Endodermal cell (in vitro differentiated cells): ENCODE results near the gene CFAP221. TPM values are rescaled to one million over a fixed set of nuclear protein-coding genes. Genes with fewer than 3 reads are reported as not detected.
A peak's percentile ranks its signal among the peaks of the same experiment; 100 is the strongest.

Source experiments
- DNase-seq: peaks from one replicate; pipeline ENCODE4 v3.0.0-alpha.2; 2017
- H3K27ac ChIP-seq: 2 replicates; pipeline ENCODE4 v1.5.1; 2013; ENCODE audit warnings: mild to moderate bottlenecking, low read depth, low read length, moderate library complexity
- H3K27me3 ChIP-seq: 2 replicates; pipeline ENCODE4 v1.6.1; 2013; ENCODE audit warnings: mild to moderate bottlenecking, low read length, moderate library complexity; ENCODE audit not compliant: insufficient read depth, control insufficient read depth, poor library complexity, severe bottlenecking
- H3K36me3 ChIP-seq: 2 replicates; pipeline ENCODE4 v1.7.0; 2013; ENCODE audit warnings: mild to moderate bottlenecking, low read length, moderate library complexity; ENCODE audit not compliant: control insufficient read depth, insufficient read depth
- H3K4me1 ChIP-seq: one replicate; pipeline ENCODE4 v1.7.0; 2013; ENCODE audit warnings: low read length; ENCODE audit not compliant: control insufficient read depth, insufficient read depth
- H3K4me3 ChIP-seq: 2 replicates; pipeline ENCODE4 v1.5.1; 2013; ENCODE audit warnings: mild to moderate bottlenecking, low read length, moderate library complexity
- H3K9ac ChIP-seq: 2 replicates; pipeline ENCODE4 v1.6.1; 2013; ENCODE audit warnings: mild to moderate bottlenecking, low read length, moderate library complexity; ENCODE audit not compliant: poor library complexity, severe bottlenecking; ENCODE audit errors: extremely low read depth
- H3K9me3 ChIP-seq: 2 replicates; pipeline ENCODE4 v1.6.1; 2013; ENCODE audit warnings: mild to moderate bottlenecking, low read length, moderate library complexity; ENCODE audit not compliant: control insufficient read depth
- H3K27ac Mint-ChIP-seq: 2 replicates; pipeline ENCODE4 v1.8.0; 2020; ENCODE audit warnings: mixed read lengths
- H3K27me3 Mint-ChIP-seq: 2 replicates; pipeline ENCODE4 v1.8.0; 2021; ENCODE audit warnings: mild to moderate bottlenecking, mixed read lengths; ENCODE audit not compliant: insufficient read depth
- H3K36me3 Mint-ChIP-seq: 2 replicates; pipeline ENCODE4 v1.8.0; 2020; ENCODE audit warnings: low read depth, mixed read lengths
- H3K4me1 Mint-ChIP-seq: 2 replicates; pipeline ENCODE4 v1.8.0; 2020; ENCODE audit warnings: mixed read lengths
- H3K4me3 Mint-ChIP-seq: 2 replicates; pipeline ENCODE4 v1.8.0; 2020; ENCODE audit warnings: mild to moderate bottlenecking, moderate library complexity, mixed read lengths
- H3K9me3 Mint-ChIP-seq: 2 replicates; pipeline ENCODE4 v1.8.0; 2020; ENCODE audit warnings: mild to moderate bottlenecking, mixed read lengths
- WGBS, 2 experiments: methylation state at CpG; one replicate each; pipeline versions ENCODE4 v1.1.5 to v1.1.7; 2013; ENCODE audit warnings: missing lambda C conversion rate in 2 of 2, mixed read lengths in 1 of 2; ENCODE audit not compliant: insufficient coverage in 1 of 2, insufficient read length in 1 of 2; 5-methylcytosine and 5-hydroxymethylcytosine counted together
- total RNA-seq, 2 donors: library from RNA; stranded (reverse); fragmentation: NEBNext Ultra II Directional in 1 of 2; extraction: Animal tissue kit (Norgen Biotek cat#: 25700) in 1 of 2; gene quantifications; 2 replicates in 1 of 2; 3 replicates in 1 of 2; pipeline ENCODE4 v1.2.1, GENCODE V29; 2021
- TF ChIP-seq, protein P1 (sequence below): fragments of 200-600 bp; sonication (generic); conservative IDR thresholded peaks from 2 replicates; pipeline ENCODE4 v1.5.0; 2021; ENCODE audit warnings: antibody characterized with exemption, mild to moderate bottlenecking

The CFAP221 gene
- total RNA-seq, 2 donors from 2014 or later: 10.0 to 18.0 TPM

DNA sequence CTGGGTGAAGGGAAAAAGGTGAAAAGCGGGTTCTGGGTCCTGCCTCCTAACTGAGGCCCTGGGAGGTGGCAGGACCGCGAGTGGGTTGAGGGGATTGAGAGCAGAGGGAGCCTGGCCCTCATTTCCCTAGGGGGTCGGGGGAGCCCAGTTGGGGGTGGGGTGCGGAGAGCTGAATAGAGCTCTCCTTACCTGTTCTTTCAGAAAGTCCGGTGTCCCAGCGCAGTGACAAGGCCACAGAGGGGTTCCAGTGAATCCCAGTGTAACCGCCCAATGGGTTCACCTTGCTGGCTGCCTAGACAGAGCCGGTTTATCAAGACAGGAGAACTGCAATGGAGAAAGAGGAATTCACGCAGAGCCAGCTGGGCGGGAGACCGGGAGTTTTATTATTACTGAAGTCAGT lies 157.1 kb downstream of the CFAP221 start:
- Histone ChIP-seq H3K9me3 (peaks cover 10% of the 10 kb centered on the region), H3K4me3 (no peak overlapping the region), H3K9ac (no peak overlapping the region), H3K27ac (no peak overlapping the region), H3K36me3 (no peaks in the 10 kb centered on the region), H3K27me3 (no peaks in the 10 kb centered on the region), H3K4me1 (peaks cover 6% of the 10 kb centered on the region)
- Mint-ChIP-seq H3K9me3 (peaks cover 1% of the 10 kb centered on the region), H3K36me3 (no peaks in the 10 kb centered on the region), H3K4me1 (peaks cover 33% of the 10 kb centered on the region), H3K27ac (peak overlapping the region; percentile 72), H3K27me3 (no peaks in the 10 kb centered on the region), H3K4me3 (peak overlapping the region; percentile 4)
- peak; percentile 72 for DNase-seq
- TF ChIP-seq, protein P1, sequence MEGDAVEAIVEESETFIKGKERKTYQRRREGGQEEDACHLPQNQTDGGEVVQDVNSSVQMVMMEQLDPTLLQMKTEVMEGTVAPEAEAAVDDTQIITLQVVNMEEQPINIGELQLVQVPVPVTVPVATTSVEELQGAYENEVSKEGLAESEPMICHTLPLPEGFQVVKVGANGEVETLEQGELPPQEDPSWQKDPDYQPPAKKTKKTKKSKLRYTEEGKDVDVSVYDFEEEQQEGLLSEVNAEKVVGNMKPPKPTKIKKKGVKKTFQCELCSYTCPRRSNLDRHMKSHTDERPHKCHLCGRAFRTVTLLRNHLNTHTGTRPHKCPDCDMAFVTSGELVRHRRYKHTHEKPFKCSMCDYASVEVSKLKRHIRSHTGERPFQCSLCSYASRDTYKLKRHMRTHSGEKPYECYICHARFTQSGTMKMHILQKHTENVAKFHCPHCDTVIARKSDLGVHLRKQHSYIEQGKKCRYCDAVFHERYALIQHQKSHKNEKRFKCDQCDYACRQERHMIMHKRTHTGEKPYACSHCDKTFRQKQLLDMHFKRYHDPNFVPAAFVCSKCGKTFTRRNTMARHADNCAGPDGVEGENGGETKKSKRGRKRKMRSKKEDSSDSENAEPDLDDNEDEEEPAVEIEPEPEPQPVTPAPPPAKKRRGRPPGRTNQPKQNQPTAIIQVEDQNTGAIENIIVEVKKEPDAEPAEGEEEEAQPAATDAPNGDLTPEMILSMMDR: no peak
- 39 to 45% methylated on average over 3 to 10 of the region's 12 CpGs for WGBS, 2 experiments

DNA sequence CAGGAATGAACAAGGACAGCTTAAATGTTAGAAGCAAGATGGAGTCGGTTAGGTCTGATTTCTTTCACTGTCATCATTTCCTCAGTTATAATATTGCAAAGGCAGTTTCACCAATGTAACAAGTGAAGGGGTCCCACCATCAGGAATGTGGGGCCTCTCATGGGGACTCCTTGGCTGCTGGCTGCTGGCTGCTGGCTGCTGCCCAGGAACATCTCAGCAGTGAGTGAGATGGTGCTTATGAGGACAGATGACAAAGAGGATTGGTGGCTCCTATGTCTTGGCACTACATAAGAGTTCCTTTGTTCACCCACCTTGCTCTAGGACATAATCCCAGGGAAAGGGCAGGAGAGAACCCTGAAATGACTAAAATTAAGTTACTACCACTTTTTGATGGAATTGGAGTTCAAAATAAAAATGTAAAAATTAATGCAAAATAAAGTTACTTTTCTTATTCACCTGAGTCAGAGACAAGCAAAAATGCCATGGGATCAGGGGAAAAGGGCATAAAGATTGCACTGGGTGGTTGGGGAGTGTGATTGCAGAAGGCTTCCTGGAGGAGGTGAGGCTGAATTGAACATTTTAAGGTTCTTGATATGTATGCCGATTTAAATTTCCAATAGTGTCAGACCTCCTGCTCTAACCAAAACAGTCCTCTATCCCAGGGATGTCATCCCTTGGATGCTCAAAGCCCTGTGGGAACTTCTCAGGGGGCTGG lies 158.1 kb downstream of the CFAP221 start:
- WGBS, 2 experiments: 86 to 100% methylated on average over 1 to 2 of the region's 2 CpGs
- no peaks in the 10 kb centered on the region for H3K27me3 ChIP-seq
- no peak overlapping the region for H3K9ac ChIP-seq
- H3K4me1 Mint-ChIP-seq: peaks cover 33% of the 10 kb centered on the region
- no peak overlapping the region for H3K4me3 ChIP-seq
- no peak for DNase-seq
- H3K36me3 ChIP-seq: no peaks in the 10 kb centered on the region
- no peak overlapping the region for H3K27ac ChIP-seq
- H3K27ac Mint-ChIP-seq: no peak overlapping the region
- H3K9me3 ChIP-seq: peaks cover 10% of the 10 kb centered on the region
- H3K4me3 Mint-ChIP-seq: no peak overlapping the region
- H3K36me3 Mint-ChIP-seq: no peaks in the 10 kb centered on the region
- peaks cover 6% of the 10 kb centered on the region for H3K4me1 ChIP-seq
- no peaks in the 10 kb centered on the region for H3K27me3 Mint-ChIP-seq
- H3K9me3 Mint-ChIP-seq: peaks cover 1% of the 10 kb centered on the region
- TF ChIP-seq, protein P1: no peak

DNA sequence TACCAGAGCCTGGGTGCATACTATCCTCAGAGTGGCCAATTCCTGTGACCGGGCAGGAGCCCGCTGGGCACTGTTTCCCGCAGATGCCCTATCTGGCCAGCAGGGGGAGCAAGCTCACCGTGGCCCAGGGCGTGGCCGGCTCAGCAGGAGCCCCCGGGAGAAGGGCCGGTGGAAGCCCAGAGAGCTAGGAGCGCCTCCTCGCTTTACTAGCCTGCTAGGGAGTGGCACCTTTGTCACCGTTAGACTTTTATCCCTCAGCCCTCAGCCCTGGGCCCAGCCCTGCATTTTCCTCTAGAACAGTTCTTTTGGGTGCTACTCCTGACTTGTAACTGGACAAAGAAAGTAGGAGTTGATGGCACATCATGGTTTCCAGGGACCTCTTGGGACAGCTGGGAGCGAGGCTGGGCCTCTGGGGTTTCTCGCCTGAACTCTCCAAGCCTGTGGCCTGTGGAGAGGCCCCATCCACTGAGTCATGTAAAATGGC lies 158.7 kb downstream of the CFAP221 start:
- Mint-ChIP-seq H3K27ac (no peak overlapping the region), H3K4me3 (no peak overlapping the region), H3K4me1 (peaks cover 30% of the 10 kb centered on the region), H3K9me3 (peaks cover 1% of the 10 kb centered on the region), H3K27me3 (no peaks in the 10 kb centered on the region), H3K36me3 (no peaks in the 10 kb centered on the region)
- Histone ChIP-seq H3K36me3 (no peaks in the 10 kb centered on the region), H3K4me3 (no peak overlapping the region), H3K27me3 (no peaks in the 10 kb centered on the region), H3K4me1 (peaks cover 6% of the 10 kb centered on the region), H3K9ac (no peak overlapping the region), H3K27ac (no peak overlapping the region), H3K9me3 (peaks cover 10% of the 10 kb centered on the region)
- WGBS, 2 experiments: 25 to 49% methylated on average over 6 to 13 of the region's 13 CpGs
- DNase-seq: peak; percentile 96
- TF ChIP-seq, protein P1: peak; percentile 99
